Motor neuron (in vitro differentiated cells): ENCODE measurements around the gene PARVA. TPM values are rescaled to one million over a fixed set of nuclear protein-coding genes. Genes with fewer than 3 reads are reported as not detected.

Experiments
- ATAC-seq, 8 experiments: fragments of 200-7000 bp; cut with Tn5 transposase; replicated peaks in 6 of 8; 2 replicates each; pipeline ENCODE4 v1.8.0; 2021; ENCODE audit warnings: mild to moderate bottlenecking in 8 of 8, moderate library complexity in 8 of 8
- H3K27ac ChIP-seq, 2 donors: fragments of 250-450 bp; sonication (Bioruptor Pico); 2 replicates each; pipeline ENCODE4 v1.9.0; 2021; ENCODE audit warnings: antibody characterized with exemption in 2 of 2, mild to moderate bottlenecking in 2 of 2, moderate library complexity in 1 of 2
- H3K4me1 ChIP-seq, 2 donors: fragments of 250-450 bp; sonication (Bioruptor Pico); replicated peaks in 1 of 2; 2 replicates each; pipeline ENCODE4 v1.6.1; 2021; ENCODE audit warnings: antibody characterized with exemption in 2 of 2, mild to moderate bottlenecking in 2 of 2, moderate library complexity in 1 of 2
- H3K4me3 ChIP-seq, 5 donors: fragments of 250-450 bp; sonication (Bioruptor Pico); 2 replicates each; pipeline ENCODE4 v1.9.0; 2021; ENCODE audit warnings: antibody characterized with exemption in 5 of 5, mild to moderate bottlenecking in 5 of 5, moderate library complexity in 4 of 5
- WGBS, 10 experiments: fragments of 450-650 bp; shearing (Covaris generic); methylation state at CpG; one replicate each; pipeline ENCODE4 v1.0.0; 2022; 5-methylcytosine and 5-hydroxymethylcytosine counted together
- in situ Hi-C, 9 experiments: fragments of 400-800 bp; cut with MboI; loops; one replicate each; pipeline ENCODE4 v1.15.0; 2021; ENCODE audit warnings: low sequenced_read_pairs in 9 of 9, low pct_unique_long_range_greater_than_20kb in 2 of 9; ENCODE audit not compliant: unreplicated experiment in 9 of 9
- total RNA-seq, 8 experiments: library from RNA; unstranded; fragments of 300-600 nt; gene quantifications; 2 replicates each; pipeline versions ENCODE4 v1.2.3 to v1.2.4, GENCODE V29; 2022

PARVA gene
- total RNA-seq, 8 experiments from 2014 or later, result 4.8 to 59.4 (median 10.8) TPM

- Histone ChIP-seq H3K4me1 (peaks cover 12% of the 10 kb centered on the region in 2 donors), H3K4me3 (no peak overlapping the region), H3K27ac (no peak overlapping the region)
- 80 to 100% (median 93%) methylated on average over 1 to 6 of the region's 6 CpGs; no CpG with 5 or more reads in 2 of the 10 experiments for WGBS, 10 experiments
- no peak for ATAC-seq
- in situ Hi-C loops, result loop anchor here in 1 of 9 experiments (25.0 kb wide), 1 partner anchor 268 kb away; the partner anchor contains the start of gene TEAD1
Observed at GRCh38 chr11:12394601-12395000, 17.2 kb downstream of the PARVA start.

- Histone ChIP-seq H3K4me3 (no peak overlapping the region), H3K4me1 (peaks cover 6 to 9% of the 10 kb centered on the region in 2 donors), H3K27ac (no peak overlapping the region)
- in situ Hi-C loops, result loop anchor here in 1 of 9 experiments (25.0 kb wide), 1 partner anchor 267 kb away; the partner anchor contains the start of gene TEAD1
- WGBS, 10 experiments, result 80 to 100% (median 96%) methylated on average over 1 to 6 of the region's 9 CpGs; no CpG with 5 or more reads in 2 of the 10 experiments
- ATAC-seq, result no peak
Observed at GRCh38 chr11:12395333-12395732, 18.0 kb downstream of the PARVA start.

- peaks cover 0 to 2% of the 10 kb centered on the region in 2 donors for H3K4me1 ChIP-seq
- ATAC-seq, result peak; percentile 17 to 94 (median 76)
- no peak overlapping the region for H3K27ac ChIP-seq
- 0 to 90% (median 58%) methylated on average over 2 to 4 of the region's 5 CpGs; no CpG with 5 or more reads in 5 of the 10 experiments for WGBS, 10 experiments
- in situ Hi-C loops, result loop anchor here in 1 of 9 experiments (25.0 kb wide), 1 partner anchor 264 kb away; the partner anchor contains the start of gene TEAD1
- no peak overlapping the region for H3K4me3 ChIP-seq
Observed at GRCh38 chr11:12397931-12398334, 20.6 kb downstream of the PARVA start.

GRCh38 chr11:12399355-12399754 lies 22.0 kb downstream of the PARVA start:
- in situ Hi-C loops, result loop anchor here in 1 of 9 experiments (25.0 kb wide), 1 partner anchor 263 kb away; the partner anchor contains the start of gene TEAD1
- peaks cover 0 to 2% of the 10 kb centered on the region in 2 donors for H3K4me1 ChIP-seq
- H3K4me3 ChIP-seq, result no peak overlapping the region
- no peak for ATAC-seq
- no peak overlapping the region for H3K27ac ChIP-seq

GRCh38 chr11:12402025-12402424 lies 24.7 kb downstream of the PARVA start:
- peak in 2 of 8 experiments; percentile 31 to 54 for ATAC-seq
- Histone ChIP-seq H3K4me1 (peaks cover 0 to 2% of the 10 kb centered on the region in 2 donors), H3K27ac (no peak overlapping the region), H3K4me3 (no peak overlapping the region)
- in situ Hi-C loops, result loop anchor here in 3 of 9 experiments (25.0 kb wide), 1 partner anchor 485 kb away; no protein-coding TSS in a partner anchor
- WGBS, 10 experiments, result 40 to 82% (median 61%) methylated on average over 1 to 4 of the region's 4 CpGs; no CpG with 5 or more reads in 3 of the 10 experiments

- no peak for ATAC-seq
- in situ Hi-C loops, result loop anchor here in 3 of 9 experiments (25.0 kb wide), 1 partner anchor 485 kb away; no protein-coding TSS in a partner anchor
- H3K4me3 ChIP-seq, result no peak overlapping the region
Observed at GRCh38 chr11:12402691-12403120, 25.3 kb downstream of the PARVA start.

GRCh38 chr11:12403122-12403996 lies 26.0 kb downstream of the PARVA start:
- no peak overlapping the region for H3K4me3 ChIP-seq
- ATAC-seq, result no peak
- no peak overlapping the region for H3K27ac ChIP-seq
- WGBS, 10 experiments, result 86 to 100% (median 93%) methylated on average over 1 to 3 of the region's 3 CpGs; no CpG with 5 or more reads in 2 of the 10 experiments
- in situ Hi-C loops, result loop anchor here in 3 of 9 experiments (25.0 kb wide), 1 partner anchor 484 kb away; no protein-coding TSS in a partner anchor
- no peaks in the 10 kb centered on the region for H3K4me1 ChIP-seq

More at GRCh38 chr11:12402691-12403120, 25.3 kb downstream of the PARVA start:
- Histone ChIP-seq H3K4me1 (peaks cover 0 to 2% of the 10 kb centered on the region in 2 donors), H3K27ac (no peak overlapping the region)
- 80 to 100% (median 91%) methylated on average over 1 to 8 of the region's 8 CpGs for WGBS, 10 experiments

- no peak overlapping the region for H3K4me3 ChIP-seq
- in situ Hi-C loops, result loop anchor here in 3 of 9 experiments (25.0 kb wide), 1 partner anchor 483 kb away; no protein-coding TSS in a partner anchor
- WGBS, 10 experiments, result 79 to 100% (median 88%) methylated on average over 2 of the region's 2 CpGs; no CpG with 5 or more reads in 4 of the 10 experiments
Observed at GRCh38 chr11:12403997-12404350, 26.6 kb downstream of the PARVA start.

GRCh38 chr11:12404436-12404835 lies 27.1 kb downstream of the PARVA start:
- Histone ChIP-seq H3K27ac (no peak overlapping the region), H3K4me1 (no peaks in the 10 kb centered on the region), H3K4me3 (no peak overlapping the region)
- no peak for ATAC-seq
- in situ Hi-C loops, result loop anchor here in 3 of 9 experiments (25.0 kb wide), 1 partner anchor 483 kb away; no protein-coding TSS in a partner anchor
- WGBS, 10 experiments, result 83 to 100% (median 89%) methylated on average over 2 to 3 of the region's 3 CpGs; no CpG with 5 or more reads in 6 of the 10 experiments

More at GRCh38 chr11:12403997-12404350, 26.6 kb downstream of the PARVA start:
- no peak for ATAC-seq
- Histone ChIP-seq H3K27ac (no peak overlapping the region), H3K4me1 (no peaks in the 10 kb centered on the region)

- H3K4me1 ChIP-seq, result peaks cover 4 to 10% of the 10 kb centered on the region in 2 donors
- 72 to 100% (median 89%) methylated on average over 1 to 4 of the region's 4 CpGs; no CpG with 5 or more reads in 2 of the 10 experiments for WGBS, 10 experiments
- in situ Hi-C loops, result loop anchor here in 3 of 9 experiments (25.0 kb wide), 1 partner anchor 479 kb away; no protein-coding TSS in a partner anchor
- no peak overlapping the region for H3K27ac ChIP-seq
- ATAC-seq, result no peak
- no peak overlapping the region for H3K4me3 ChIP-seq
Observed at GRCh38 chr11:12408156-12408770, 30.9 kb downstream of the PARVA start.

GRCh38 chr11:12409621-12410005 lies 32.2 kb downstream of the PARVA start:
- no peak for ATAC-seq
- H3K27ac ChIP-seq, result no peak overlapping the region
- in situ Hi-C loops, result loop anchor here in 3 of 9 experiments (25.0 kb wide), 1 partner anchor 478 kb away; no protein-coding TSS in a partner anchor
- peaks cover 4 to 10% of the 10 kb centered on the region in 2 donors for H3K4me1 ChIP-seq
- no peak overlapping the region for H3K4me3 ChIP-seq
- 25 to 100% (median 81%) methylated on average over 1 to 3 of the region's 3 CpGs for WGBS, 10 experiments

GRCh38 chr11:12410006-12410728 lies 32.8 kb downstream of the PARVA start:
- in situ Hi-C loops, result loop anchor here in 3 of 9 experiments (25.0 kb wide), 1 partner anchor 477 kb away; no protein-coding TSS in a partner anchor
- WGBS, 10 experiments, result 0 to 80% (median 63%) methylated on average over 1 to 7 of the region's 10 CpGs; no CpG with 5 or more reads in 1 of the 10 experiments
- H3K27ac ChIP-seq, result no peak overlapping the region
- no peak overlapping the region for H3K4me3 ChIP-seq
- peaks cover 10 to 14% of the 10 kb centered on the region in 2 donors for H3K4me1 ChIP-seq
- peak in 5 of 8 experiments; percentile 20 to 69 (median 32) for ATAC-seq
